GM18858 (cell line): ENCODE results near the gene ISG20.
"Not testable (repeated sequence)": the region's sequence is repeated elsewhere in the genome, so short reads cannot be mapped to it uniquely, and the experiment has no call there.

Source experiments
- ATAC-seq: cut with Tn5 transposase; IDR thresholded peaks from one replicate; pipeline ENCODE4 v1.9.1; 2021; ENCODE audit not compliant: unreplicated experiment

The ISG20 gene

DNA sequence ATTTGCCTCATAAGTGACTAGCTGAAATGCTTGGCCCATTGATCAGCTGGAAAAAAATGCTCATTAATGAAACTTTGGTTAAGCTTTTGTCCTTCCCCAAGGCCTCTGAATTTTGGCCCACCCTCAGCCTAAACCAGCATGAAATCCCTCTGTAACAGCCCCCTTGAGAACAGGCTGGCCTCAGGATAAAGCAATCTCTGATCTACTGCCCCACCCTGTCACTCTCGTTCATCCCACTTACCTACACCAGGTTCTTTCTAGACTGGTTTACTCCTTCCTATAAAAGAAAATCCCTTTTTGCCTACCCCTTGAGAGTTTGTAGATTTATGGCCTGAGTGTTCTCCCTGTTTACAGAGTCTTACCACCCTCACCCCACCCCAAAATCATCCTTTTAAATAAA, 21.0 kb upstream of the ISG20 start:
- ATAC-seq, result no peak

DNA sequence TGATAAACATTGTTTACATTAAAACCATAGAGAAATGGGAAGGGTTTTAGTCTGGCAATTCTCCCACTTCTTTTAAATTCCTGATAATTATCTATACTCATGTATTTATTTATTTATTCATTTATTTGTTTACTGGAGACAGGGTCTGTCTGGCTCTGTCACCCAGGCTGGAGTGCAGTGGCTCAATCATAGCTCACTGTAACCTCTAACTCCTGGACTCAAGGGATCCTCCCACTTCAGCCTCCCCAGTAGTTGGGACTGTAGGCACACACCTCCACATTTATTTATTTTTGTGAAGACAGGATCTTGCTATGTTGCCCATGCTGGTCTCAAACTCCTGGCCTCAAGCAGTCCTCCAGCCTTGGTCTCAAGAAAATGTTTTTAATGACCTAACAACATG, 20.1 kb upstream of the ISG20 start:
- ATAC-seq, result no peak

DNA sequence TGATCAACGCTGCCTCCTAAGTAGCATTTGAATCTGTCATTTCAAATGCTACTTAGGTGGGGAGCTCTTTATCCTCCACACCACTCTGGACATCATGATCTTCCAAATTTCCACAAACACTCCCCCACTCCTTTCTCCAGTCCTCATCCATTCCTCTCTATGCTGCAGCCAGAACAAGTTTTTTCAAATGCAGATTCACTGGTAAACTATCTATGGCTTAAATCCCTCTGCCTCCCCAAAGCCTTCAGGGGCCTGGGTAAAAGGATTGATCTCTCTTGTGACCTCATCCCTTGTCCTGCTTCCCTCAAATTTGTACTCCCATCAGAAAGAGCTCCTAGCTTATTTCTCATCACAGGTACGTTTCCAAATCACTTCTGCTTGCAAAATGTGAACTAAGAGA, 19.0 kb upstream of the ISG20 start:
- no peak for ATAC-seq

DNA sequence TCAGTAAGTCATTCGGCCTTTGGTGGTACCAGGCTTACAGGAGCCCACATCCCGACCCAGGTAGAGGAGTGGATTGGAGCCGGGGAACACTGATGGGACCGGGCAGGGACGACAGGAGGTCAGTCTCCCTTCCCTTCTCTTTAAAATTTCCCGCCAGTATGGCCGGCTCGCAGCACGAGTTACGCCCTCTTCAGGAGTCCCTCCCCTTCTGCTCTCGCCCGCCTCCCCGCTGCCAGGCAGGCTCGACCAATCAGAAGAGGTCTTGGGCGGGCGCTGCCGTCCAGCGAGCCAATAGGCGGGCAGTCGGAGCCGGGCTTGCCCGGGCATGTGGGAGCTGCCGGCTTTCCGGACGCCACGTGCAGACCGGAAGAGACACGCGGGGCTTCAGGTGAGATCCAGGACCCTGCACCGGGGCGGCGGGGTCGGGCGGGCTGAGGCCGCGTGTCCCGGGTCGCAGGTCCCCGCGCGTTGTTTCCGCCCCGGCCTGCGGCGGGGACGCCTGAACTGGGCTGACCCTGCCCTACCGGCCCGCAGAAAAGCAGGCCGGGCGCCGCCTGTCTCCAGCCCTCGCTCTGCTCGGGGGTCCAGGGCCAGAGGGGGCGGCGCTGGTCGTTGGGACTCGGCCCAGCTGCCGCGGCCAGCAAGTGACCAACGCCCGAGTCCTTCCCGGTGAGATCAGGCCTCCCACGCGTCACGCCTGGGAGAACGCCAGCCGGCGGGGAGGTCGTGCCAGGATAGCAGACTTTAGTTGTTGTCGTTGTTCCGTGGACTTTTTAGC, 17.6 kb upstream of the ISG20 start, which contains the start of gene AEN:
AEN (plus strand) TSS at position 346 of the 778 bp plus-strand sequence. CDS start 4,870 bp downstream, outside the sequence.
- ATAC-seq, result peak; percentile 91

DNA sequence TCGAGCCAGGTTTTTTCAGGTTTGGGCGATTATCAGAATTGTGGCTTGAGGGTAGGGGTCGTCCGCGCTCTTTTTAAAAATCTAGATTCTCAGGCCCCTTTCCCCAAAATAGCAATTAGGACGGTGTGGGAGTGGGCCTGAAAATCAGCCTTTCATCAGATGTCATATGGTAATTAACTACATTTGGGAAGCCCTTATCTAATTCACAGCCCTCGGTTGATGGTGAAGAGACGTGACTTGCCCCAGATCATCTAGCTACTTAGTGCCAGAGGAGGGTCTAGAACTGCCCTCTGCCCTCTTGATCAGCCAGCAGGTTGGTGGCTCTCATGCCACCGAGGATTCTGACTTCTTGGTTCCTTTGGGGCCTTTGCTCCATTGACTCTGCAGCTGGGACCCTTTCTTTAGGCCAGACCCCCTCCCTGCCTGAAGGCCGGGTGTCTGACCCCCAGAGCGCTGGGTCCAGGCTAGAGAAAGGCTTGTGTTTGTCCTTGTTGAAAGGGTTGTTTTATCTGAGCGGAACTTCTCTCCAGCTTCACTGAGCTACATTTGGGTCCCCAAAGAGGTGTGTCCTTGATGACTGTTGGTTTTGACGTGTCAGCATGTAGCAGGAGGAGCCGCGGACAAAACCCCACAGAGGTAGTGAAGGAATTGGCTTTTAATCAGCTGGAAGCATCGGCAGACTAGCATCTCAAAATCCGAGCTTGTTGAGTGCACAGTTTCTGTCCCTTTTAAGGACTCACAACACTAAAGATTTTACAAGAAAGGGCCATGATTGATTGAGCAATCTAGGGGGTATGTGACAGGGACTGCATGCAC, 16.8 kb upstream of the ISG20 start:
- ATAC-seq, result peak; percentile 27

DNA sequence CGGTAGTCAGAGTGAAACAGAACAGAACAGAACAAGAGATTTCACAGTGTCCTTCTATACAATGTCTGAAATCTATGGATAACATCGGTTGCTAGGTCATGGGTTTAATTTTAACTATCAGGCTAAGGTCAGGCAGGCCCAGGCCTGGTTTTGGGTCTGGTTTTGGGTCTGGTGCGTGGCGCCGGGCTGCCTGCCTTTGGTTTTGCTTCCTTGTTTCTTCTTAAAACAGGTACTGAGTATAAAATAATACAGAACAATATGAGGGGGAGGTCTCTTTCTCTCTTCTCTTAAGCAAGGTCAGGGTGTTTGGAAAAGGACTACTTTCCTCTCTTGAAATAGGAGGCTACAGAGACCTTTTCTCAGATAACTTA, 16.2 kb upstream of the ISG20 start:
- ATAC-seq, result no peak

DNA sequence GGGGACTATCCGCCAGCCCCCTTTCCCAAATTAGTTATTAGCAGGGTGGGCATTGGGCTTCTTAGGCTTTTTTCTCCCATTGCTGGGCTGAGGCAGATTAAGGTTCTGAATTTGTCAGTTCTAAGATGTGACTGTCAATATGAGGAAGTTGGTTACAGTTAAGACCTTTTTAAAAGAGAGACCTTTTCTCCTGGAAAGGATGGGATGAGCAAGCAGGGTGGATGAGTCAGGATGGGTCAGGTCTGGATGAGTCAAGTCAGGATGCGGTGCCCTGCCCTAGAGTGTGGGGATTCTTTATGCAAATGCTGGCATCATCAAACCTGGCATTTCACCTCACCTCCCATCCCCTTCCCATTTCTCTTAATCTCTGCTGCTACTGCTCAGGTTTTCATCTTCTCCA, 15.8 kb upstream of the ISG20 start:
- no peak for ATAC-seq

DNA sequence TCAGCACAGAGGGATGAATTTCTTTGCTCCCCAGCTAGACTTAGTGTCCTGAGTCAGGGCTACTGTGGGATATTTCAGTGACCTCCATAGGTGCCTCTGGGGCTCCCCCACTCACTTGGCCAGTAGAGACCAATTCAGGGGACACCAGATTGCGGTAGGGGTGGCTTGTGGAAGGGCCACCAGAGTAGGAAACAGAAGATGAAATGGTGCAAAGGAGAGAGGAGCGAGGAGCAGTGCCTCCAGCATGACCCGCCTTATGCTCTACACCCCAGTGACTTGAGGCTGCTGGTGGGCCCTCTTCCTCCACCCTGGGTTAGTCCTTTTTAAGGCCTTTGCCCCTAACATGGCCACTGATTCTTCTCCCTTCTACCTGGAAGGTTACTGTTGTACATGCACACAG, 15.2 kb upstream of the ISG20 start:
- no peak for ATAC-seq

DNA sequence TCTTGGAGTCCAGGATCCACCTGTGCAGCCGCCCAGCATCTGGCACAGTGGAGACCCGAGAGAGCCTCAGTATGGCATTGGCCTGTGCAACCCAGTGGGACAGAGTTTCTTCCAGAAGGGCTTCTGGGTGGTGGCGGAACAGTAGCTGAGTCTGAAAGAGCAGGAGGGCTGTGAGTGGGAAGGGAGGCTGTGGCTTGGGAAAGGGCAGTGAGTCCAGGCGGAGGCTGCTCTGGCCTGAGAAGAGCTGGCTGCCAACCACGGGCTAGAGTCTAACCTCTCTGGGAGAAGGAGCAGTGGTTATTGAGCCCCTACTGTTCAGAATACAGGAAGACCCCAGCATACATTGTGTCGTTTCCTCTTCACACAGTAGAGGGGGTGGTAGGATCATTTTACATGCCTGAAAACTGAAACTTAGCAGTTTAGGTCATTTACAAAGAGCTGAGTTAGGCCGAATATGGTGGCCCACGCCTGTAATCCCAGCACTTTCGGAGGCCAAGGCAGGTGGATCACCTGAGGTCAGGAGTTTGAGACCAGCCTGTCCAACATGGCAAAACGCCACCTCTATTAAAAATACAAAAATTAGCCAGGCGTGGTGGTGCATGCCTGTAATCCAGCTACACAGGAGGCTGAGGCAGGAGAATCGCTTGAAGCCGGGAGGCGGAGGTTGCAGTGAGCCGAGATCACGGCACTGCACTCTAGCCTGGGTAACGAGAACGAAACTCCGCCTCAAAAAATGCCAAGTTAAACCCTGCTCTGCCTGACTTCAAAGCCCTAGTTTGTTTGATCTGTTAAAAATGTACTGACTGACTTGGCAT, 14.5 kb upstream of the ISG20 start:
- ATAC-seq, result no peak

DNA sequence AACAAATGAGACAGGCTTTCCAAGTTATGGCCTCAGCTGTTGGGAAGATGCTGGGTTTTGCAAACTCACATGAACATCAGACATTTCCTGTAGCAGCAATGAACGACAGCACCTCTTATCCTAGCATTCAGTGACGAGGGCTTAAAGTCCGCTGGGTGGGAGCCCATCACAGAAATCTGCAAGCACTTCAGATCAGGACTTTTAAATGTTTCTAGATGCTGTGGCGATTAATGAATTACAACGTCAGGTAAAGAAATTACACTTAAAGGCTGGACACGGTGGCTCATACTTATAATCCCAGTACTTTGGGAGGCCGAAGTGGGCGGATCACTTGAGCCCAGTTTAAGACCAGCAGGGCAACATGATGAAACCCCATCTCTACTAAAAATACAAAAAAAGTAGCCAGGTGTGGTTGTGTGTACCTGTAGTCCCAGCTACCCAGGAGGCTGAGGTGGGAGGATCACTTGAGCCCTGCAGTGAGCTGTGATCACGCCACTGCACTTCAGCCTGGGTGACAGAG, 13.8 kb upstream of the ISG20 start:
- ATAC-seq, result no peak

DNA sequence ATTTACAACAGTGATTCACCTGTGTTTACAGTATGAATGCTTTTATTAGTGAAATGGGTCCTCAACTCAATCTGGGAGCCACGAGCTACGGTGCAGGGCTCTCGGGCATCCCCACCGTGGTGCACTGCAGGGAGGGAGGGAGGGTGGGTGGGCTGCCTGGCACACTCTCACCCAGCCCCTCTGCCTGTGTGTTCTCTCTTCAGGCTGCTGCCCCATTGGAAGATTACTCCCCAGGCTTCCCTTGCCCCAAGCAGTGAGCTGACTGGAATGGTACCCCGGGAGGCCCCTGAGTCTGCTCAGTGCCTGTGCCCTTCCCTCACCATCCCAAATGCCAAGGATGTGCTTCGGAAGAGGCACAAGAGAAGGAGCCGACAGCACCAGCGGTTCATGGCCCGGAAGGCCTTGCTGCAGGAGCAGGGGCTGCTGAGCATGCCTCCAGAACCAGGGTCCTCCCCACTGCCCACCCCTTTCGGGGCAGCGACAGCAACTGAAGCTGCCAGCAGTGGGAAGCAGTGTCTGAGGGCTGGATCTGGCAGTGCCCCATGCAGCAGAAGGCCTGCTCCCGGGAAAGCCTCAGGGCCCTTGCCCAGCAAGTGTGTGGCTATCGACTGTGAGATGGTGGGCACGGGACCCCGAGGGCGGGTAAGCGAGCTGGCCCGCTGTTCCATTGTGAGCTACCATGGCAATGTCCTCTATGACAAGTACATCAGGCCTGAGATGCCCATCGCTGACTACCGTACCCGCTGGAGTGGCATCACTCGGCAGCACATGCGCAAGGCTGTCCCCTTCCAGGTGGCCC, 12.7 kb upstream of the ISG20 start:
- no peak for ATAC-seq

DNA sequence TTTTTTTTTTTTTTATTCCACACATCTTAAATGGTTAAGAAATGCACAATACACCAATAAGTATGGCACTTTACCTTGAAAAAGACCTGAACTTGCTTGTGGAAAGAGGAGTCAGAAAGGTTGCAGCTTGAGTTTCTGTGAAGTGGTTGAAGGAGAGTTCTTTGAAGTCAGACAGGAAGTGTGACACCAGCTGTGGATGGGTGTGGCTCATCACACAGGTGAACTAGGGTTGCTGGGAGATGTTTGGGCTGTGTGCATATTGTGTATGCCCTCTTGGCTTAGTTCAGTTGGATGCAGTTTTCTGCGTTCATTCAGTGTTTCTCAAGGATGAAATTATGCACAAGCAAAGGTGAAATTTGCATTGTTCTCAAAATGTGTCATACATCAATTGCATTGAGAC, 11.4 kb upstream of the ISG20 start:
- peak; percentile 42 for ATAC-seq

DNA sequence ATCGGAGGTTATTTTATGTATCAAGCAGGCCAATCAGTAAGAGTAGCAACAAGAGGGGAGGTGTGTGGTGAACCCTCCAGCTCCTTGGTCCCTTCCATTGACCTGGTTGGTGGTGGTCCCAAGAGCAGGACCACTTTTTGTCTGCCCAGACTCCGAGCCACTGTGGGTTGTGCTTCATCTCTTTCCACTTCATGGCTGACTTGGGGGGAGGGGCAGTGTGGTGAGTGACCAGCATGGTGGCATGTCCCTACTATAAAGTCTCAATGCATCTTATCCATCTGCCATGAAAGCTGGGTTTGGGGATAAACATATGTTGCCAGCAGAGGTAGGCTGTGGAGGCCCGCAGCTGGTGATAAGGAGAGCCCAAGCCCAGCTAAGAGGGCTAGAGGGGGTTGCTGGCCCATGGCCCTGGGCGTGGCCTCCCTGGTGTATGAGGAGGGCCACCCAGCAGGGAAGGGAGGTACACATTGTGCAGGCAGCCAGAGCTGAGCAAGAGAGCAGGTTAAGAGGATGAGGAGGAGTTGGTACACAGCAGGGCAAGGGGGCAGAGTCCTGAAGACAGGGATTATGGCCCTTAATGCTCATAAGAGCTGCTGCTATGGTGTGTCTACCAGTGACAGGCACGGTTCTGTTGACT, 10.7 kb upstream of the ISG20 start:
- ATAC-seq, result no peak

DNA sequence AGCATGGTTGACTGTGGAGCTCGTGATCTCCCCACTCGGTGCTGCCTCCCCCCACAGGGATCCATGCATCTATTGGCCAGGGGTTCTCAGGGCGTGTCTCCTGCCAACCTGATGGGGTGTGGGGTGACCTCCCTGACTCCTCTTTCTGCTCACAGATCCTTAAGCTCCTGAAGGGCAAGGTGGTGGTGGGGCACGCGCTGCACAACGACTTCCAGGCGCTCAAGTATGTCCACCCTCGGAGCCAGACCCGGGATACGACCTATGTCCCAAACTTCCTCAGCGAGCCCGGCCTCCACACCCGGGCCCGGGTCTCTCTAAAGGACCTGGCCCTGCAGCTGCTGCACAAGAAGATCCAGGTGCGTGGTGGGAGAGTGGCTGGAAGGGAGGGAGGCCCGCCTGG, 9.7 kb upstream of the ISG20 start:
- ATAC-seq, result no peak

DNA sequence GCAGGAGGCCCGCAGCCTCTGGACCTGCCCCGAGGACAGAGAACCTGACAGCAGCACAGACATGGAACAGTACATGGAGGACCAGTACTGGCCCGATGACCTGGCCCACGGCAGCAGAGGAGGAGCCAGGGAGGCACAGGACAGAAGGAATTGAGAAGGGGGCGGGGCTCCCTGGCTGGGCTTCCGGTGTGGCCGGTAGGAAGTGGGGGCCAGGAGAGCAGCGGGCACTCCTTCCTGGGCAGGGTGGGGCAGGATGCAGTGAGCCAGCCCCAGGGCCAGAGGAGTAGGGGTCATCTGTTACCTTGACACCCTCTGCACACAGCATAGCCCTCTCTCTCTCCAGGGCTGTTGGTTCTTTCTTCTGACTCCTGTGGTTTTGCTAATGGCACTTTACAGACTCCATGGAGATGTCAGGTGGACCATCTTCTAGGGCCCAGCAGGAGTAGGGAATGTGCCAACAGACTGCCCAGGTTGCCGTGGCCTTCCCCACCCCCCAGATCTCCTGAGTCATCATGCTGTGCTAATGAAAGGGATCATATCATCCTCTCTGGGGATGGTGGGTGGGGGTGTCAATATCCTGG, 8.6 kb upstream of the ISG20 start:
- no peak for ATAC-seq

DNA sequence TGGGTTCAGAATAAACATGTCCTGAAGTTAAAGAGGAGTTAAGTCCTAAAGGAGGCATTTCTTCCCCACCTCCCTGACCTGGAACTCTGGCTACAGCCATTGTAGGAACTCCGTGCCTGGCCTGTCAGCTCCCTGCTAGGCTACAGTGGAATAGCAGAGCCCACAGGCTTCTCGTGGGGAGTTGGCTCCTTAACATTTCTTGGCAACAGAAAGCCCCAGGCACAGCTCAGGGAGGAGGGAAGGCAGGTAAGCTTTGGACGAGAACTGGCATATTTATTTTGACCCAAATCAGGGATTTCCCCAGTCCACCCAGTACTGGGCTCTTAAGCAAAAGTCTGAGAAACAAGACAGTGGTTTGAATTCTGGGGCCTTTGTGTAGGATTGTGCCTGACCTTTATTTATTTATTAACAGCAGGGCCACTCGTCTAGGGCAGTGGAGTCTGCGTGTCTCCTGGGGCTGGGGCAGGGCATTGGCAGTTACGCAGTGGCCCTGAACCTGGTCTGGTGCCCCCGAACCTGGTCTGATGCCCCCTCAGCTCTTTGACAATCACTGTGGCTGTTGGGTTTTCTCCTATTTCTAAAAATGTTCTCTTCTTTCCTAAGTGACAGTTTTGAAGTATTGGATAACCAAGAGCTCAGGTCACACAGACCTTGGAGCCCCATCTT, 7.9 kb upstream of the ISG20 start:
- no peak for ATAC-seq

DNA sequence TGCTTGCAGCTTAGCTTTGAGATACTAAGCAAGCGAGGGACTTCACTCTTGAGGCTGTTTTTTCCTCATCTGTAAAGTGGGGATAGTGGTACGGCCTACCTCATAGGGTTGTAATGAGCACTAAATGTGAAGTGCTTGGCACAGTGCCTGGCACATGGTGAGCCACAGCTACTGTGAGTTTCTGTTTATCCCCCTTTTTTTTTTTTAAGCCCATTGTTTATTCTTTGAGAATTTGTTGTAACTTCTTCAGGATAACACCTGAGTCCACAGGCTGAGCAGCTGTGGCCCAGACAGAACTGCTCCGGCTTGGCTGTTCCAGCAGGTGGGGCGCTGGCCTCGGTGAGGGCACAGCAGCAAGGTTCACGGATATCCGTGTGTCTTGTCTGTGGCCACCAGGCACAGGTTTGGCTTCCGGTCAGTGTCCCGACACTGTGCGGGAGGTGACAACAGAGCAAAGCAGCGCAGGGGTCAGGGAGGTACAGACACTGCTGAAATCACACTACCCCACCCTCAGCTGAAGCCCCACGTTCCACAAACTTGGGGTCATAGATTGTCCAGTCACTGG, 7.3 kb upstream of the ISG20 start:
- ATAC-seq, result no peak

DNA sequence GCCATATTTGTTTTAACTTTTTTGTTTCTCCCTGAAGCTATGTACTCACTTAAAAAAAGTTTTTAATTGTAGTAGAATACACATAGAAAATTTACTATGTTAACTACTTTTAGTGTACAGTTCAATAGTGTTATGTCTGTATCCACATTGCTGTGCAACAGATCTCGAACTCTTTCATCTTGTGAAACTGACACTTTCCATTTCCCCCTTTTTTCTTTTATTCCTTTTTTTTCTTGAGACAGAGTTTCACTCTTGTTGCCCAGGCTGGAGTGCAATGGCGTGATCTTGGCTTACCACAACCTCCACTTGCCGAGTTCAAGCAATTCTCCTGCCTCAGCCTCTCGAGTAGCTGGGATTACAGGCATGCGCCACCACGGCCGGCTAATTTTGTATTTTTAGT, 6.0 kb upstream of the ISG20 start:
- ATAC-seq, result not testable (repeated sequence)

DNA sequence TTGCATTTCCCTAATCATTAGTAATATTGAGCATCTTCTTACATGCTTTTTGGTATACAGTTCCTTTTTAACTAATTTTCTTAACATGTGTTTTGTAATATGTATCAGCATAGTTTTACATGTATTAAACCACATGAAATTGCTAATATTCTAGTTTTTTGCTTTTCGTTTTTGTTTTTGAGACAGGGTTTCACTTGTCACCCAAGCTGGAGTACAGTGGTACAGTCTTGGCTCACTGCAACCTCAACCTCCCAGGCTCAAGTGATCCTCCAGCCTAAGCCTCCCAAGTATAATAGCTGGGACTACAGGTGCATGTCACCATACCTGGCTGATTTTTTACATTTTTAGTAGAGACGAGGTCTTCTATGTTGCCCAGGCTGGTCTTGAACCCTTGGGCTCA, 4.4 kb upstream of the ISG20 start:
- ATAC-seq, result no peak
